GM15510 (cell line): ENCODE results near the gene FABP3.

Experiments
- POLR2A ChIP-seq: IDR thresholded peaks from 3 replicates; pipeline ENCODE4 v1.6.1; 2011; ENCODE audit warnings: borderline replicate concordance; ENCODE audit not compliant: insufficient read length; ENCODE audit errors: extremely low read depth

FABP3 gene

GRCh38 chr1:31373056-31373896 lies at the start of gene FABP3:
FABP3 (minus strand) TSS chr1:31373076; CDS start chr1:31373014, 62 bp downstream.
- no peak for TF ChIP-seq POLR2A

- TF ChIP-seq POLR2A = no peak
Observed at GRCh38 chr1:31421371-31422040, 48.6 kb upstream of the FABP3 start.

GRCh38 chr1:31420716-31421115 lies 47.8 kb upstream of the FABP3 start:
- TF ChIP-seq POLR2A = no peak

DNA sequence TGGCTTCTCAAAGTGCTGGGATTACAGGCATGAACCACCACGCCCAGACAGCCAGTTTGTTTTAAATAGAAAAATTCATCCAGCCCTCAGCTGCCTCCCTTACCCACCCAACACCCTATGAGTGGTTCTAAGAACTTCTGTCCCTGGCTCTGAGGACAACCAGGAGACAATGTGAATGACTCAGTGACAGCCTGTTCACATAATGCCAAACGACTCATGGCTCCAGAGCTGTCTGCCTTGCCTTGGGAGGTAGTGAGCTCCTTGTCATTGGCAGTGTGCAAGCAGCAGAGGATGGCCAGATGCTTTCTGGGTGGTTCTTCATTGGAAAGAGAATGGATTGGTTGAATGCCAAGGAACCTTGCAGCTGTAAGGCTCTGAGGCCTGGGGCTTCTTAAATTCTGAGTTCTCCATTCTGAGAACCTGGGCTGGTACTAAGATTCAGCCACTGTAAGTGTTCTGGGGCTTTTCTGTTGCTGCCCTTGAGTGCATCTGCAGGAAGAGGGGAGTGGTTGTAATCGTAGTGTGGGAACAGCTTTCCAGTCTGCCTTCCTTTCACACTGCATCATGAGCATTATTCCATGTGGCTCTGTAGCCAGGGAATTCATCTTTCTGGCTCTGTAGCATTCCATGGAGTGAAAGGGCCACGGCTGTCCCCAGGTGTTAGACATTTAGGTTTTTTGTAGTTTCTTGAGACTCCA lies 45.9 kb upstream of the FABP3 start:
- TF ChIP-seq POLR2A = no peak

- no peak for TF ChIP-seq POLR2A
Observed at GRCh38 chr1:31417148-31417547, 44.3 kb upstream of the FABP3 start.

DNA sequence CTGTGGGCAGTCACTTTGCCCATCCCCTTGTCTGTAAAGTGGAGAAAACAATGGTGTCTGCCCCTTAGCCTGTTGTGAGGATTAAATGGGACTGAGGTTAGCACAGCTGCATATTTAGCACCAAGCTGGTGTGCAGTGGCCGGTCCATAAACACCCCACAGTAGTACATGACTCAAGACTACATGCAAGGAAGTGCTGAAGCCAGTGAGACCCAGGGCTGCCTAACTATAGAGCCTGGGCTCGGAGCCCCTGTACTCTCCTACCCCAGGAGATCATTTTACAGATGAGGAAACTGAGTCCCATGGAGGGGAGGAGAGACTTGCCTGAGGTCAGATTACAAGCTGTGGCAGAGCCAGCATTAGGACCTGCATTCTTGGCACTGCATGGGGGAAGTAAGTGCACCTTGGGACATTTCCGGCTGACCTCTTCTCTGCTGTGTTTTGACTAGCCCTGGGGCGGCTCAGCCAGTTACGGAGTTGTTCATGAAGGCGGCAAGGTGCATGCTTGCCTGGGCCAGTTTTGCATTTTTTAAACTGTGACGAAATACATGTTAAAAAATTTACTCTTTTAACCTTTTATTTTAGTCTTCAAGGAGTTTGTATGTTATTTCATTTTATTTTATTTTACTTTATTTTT lies 43.3 kb upstream of the FABP3 start:
- TF ChIP-seq POLR2A = no peak

- TF ChIP-seq POLR2A = no peak
Observed at GRCh38 chr1:31415658-31416057, 42.8 kb upstream of the FABP3 start.

GRCh38 chr1:31414980-31415370 lies 42.1 kb upstream of the FABP3 start:
- no peak for TF ChIP-seq POLR2A

GRCh38 chr1:31413405-31414001 lies 40.6 kb upstream of the FABP3 start:
- no peak for TF ChIP-seq POLR2A

- TF ChIP-seq POLR2A = no peak
Observed at GRCh38 chr1:31412732-31413404, 40.0 kb upstream of the FABP3 start, which contains the start of gene SERINC2. SERINC2 (plus strand) TSS chr1:31413213; CDS start chr1:31413266, 53 bp downstream.

GRCh38 chr1:31412205-31412604 lies 39.3 kb upstream of the FABP3 start:
- TF ChIP-seq POLR2A = no peak

DNA sequence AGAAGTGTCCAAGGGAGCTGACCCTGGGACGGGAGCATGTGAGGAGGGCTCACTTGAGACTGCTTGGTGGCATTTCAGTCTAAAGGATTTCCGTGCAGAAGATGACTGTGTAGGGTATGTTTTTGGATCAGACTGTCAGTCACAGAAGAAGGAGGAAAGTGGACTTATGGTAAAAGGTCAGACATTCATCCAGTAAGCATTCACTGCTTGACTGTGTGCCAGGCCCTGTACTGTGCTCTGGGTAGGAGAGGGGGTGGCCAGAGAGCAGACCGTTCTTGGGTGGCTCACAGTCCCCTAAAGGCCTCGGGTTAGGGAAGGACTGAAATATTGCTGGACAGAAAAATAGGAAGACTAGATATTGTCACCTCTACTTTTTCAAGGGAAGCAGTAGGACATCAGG lies 38.0 kb upstream of the FABP3 start:
- TF ChIP-seq POLR2A = no peak

- no peak for TF ChIP-seq POLR2A
Observed at GRCh38 chr1:31409946-31410858, 37.3 kb upstream of the FABP3 start.
